ENCODE data around the gene STX7. TPM values are rescaled to one million over a fixed set of nuclear protein-coding genes. Genes with fewer than 3 reads are reported as not detected.

The STX7 gene
- total RNA-seq, 1 donor from 2014 or later: 46.9 TPM

DNA sequence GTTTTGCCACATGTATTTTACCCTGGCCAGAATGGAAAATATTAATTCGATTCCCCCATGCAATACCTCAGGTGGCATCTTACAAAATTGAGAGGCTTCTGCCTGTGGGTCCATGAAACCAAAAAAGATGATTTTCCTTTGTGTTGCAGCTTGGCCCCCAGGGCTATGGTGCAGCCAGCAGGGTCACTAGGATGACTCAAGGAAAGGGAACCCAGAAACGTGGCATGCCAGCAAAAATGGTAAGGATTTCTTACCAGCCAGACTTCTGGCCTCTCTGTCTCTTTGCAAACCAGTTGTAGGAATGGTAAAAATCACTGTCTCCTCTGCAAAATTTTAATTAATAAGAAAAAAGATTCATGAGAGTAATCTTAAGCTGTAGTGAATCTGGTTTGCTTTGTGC lies 13.5 kb upstream of the STX7 start:
- no peak for DNase-seq (ENCODE audit: low spot score in 2 of 2, unreplicated experiment in 2 of 2)
- Mint-ChIP-seq H3K27ac (no peak overlapping the region), H3K9me3 (peaks cover 7% of the 10 kb centered on the region), H3K4me1 (peaks cover 2% of the 10 kb centered on the region), H3K36me3 (no peaks in the 10 kb centered on the region), H3K4me3 (no peak overlapping the region), H3K27me3 (ENCODE audit: low read depth) (peaks cover 8% of the 10 kb centered on the region)
- TF ChIP-seq CTCF (IDR thresholded peaks at IDR 0.05; ENCODE audit: unreplicated experiment): no peak

DNA sequence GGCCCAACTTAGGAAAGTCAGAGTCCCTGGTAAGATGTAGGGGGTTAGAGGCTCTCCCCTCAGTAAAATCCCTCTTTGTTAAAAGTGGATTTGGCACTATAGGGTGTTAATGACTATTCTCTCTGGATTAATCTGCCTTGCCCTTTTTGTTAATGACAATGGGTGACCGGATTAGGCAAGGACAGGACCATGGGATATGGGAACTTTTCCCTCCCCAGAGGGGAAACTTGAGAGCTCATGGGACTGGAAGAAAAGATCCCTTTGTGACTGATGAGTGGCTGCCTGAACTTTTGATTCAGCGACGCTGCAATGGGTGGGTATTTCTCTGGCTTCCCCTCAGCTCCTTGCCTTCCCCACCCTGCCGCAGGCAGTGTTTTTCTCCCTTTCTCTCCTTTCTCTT lies 12.9 kb upstream of the STX7 start:
- peaks cover 8% of the 10 kb centered on the region for H3K27me3 Mint-ChIP-seq (ENCODE audit: low read depth)
- H3K27ac Mint-ChIP-seq: no peak overlapping the region
- TF ChIP-seq CTCF (IDR thresholded peaks at IDR 0.05; ENCODE audit: unreplicated experiment): no peak
- H3K9me3 Mint-ChIP-seq: peaks cover 7% of the 10 kb centered on the region
- peaks cover 2% of the 10 kb centered on the region for H3K4me1 Mint-ChIP-seq
- DNase-seq (ENCODE audit: low spot score in 2 of 2, unreplicated experiment in 2 of 2): no peak
- H3K4me3 Mint-ChIP-seq: no peak overlapping the region
- H3K36me3 Mint-ChIP-seq: no peaks in the 10 kb centered on the region

DNA sequence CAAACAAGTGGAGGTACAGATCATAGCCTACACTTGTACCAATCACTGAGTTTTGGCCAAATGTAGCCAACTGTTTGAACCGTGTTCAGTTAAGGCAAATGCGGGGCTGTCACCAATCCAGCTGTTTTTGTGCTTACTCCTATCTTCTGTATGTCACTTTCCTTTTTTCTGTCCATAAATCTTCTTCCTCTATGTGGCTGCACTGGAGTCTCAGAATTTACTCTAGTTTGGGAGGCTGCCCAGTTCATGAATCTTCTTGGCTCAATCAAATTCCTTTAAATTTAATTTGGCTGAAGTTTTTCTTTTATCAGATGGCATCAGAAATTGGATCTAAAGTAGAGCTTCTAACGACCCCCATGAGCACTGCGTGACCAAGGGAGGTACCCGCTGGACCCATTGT lies 11.7 kb upstream of the STX7 start:
- H3K36me3 Mint-ChIP-seq: no peaks in the 10 kb centered on the region
- peaks cover 7% of the 10 kb centered on the region for H3K9me3 Mint-ChIP-seq
- no peaks in the 10 kb centered on the region for H3K4me1 Mint-ChIP-seq
- H3K4me3 Mint-ChIP-seq: no peak overlapping the region
- H3K27ac Mint-ChIP-seq: no peak overlapping the region
- peaks cover 8% of the 10 kb centered on the region for H3K27me3 Mint-ChIP-seq (ENCODE audit: low read depth)
- no peak for TF ChIP-seq CTCF (IDR thresholded peaks at IDR 0.05; ENCODE audit: unreplicated experiment)
- no peak for DNase-seq (ENCODE audit: low spot score in 2 of 2, unreplicated experiment in 2 of 2)

GRCh38 chr6:132520953-132521352 lies 8.0 kb upstream of the STX7 start:
- TF ChIP-seq CTCF (IDR thresholded peaks at IDR 0.05; ENCODE audit: unreplicated experiment): no peak
- no peaks in the 10 kb centered on the region for H3K4me1 Mint-ChIP-seq
- peaks cover 7% of the 10 kb centered on the region for H3K9me3 Mint-ChIP-seq
- H3K27ac Mint-ChIP-seq: no peak overlapping the region
- no peak overlapping the region for H3K4me3 Mint-ChIP-seq
- no peaks in the 10 kb centered on the region for H3K36me3 Mint-ChIP-seq
- peaks cover 14% of the 10 kb centered on the region for H3K27me3 Mint-ChIP-seq (ENCODE audit: low read depth)
- DNase-seq (ENCODE audit: low spot score in 2 of 2, unreplicated experiment in 2 of 2): no peak

DNA sequence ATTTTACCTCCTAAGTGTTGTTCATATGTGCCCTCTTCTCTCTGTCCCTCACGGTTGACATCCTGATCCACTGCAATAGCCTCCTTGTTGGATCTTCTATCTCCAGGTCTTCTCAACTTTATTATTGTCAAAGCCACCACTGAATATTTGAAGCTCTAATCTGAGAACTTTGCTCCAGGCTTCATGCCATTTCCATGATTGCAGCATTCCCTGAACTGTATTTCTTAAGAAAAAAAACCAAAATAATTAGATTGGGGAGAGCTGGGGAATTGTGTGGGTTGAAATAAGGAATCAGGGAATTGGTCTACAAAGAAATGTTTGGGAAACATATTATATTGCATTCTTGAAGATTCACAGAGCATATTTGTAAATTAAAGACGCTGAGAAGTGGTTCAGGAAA lies 2.5 kb upstream of the STX7 start:
- no peak for DNase-seq (ENCODE audit: low spot score in 2 of 2, unreplicated experiment in 2 of 2)
- Mint-ChIP-seq H3K27ac (no peak overlapping the region), H3K27me3 (ENCODE audit: low read depth) (peaks cover 20% of the 10 kb centered on the region), H3K36me3 (no peaks in the 10 kb centered on the region), H3K4me1 (peaks cover 30% of the 10 kb centered on the region), H3K4me3 (no peak overlapping the region), H3K9me3 (no peaks in the 10 kb centered on the region)
- no peak for TF ChIP-seq CTCF (IDR thresholded peaks at IDR 0.05; ENCODE audit: unreplicated experiment)
